Endothelial cell of umbilical vein (primary cell): ENCODE results near the gene NCOA6. TPM values are rescaled to one million over a fixed set of nuclear protein-coding genes. Genes with fewer than 3 reads are reported as not detected.

ENCODE experiments used
- BruUV-seq: library from RNA; stranded (reverse); fragments of 400-500 nt; replicated peaks from 2 replicates; lab custom pipeline; 2021; lab: Mats Ljungman, UMichigan
- CTCF ChIA-PET: fragments of 300-600, 350-600 bp; sonication (Branson Sonifier 250); formaldehyde crosslinking; loops from one replicate; lab custom pipeline; 2021; ENCODE audit warnings: antibody characterized with exemption, inconsistent platforms; lab: Charles Lee
- POLR2A ChIA-PET: fragments of 300-600, 350-600 bp; sonication (Branson Sonifier 250); formaldehyde crosslinking; loops from one replicate; lab custom pipeline; 2021; ENCODE audit warnings: antibody characterized with exemption, inconsistent platforms; lab: Charles Lee
- DNase-seq: peaks from one replicate; pipeline ENCODE4 v3.0.0-alpha.2; 2011; ENCODE audit warnings: low read depth, low spot score
- FAIRE-seq: peaks from 2 replicates; lab custom pipeline; 2011; peaks lifted over from hg19 to GRCh38; lab: Jason Lieb, UNC
- H2AFZ ChIP-seq: 2 replicates; pipeline ENCODE4 v1.6.0; 2012; ENCODE audit warnings: low read depth, low read length, control low read depth, inconsistent platforms
- H3K27ac ChIP-seq: 2 replicates; pipeline ENCODE4 v1.5.1; 2011; ENCODE audit warnings: low read depth, mild to moderate bottlenecking, control low read depth, low read length, moderate library complexity; ENCODE audit not compliant: insufficient read depth
- H3K27me3 ChIP-seq, 2 experiments: 2 replicates each; pipeline versions ENCODE4 v1.6.0 to v1.6.1; 2011; ENCODE audit warnings: low read length in 2 of 2, mixed read lengths in 1 of 2; ENCODE audit not compliant: control insufficient read depth in 2 of 2, insufficient read depth in 2 of 2
- H3K36me3 ChIP-seq, 2 experiments: 2 replicates in 1 of 2; 3 replicates in 1 of 2; pipeline ENCODE4 v1.5.1; 2011; ENCODE audit warnings: low read length in 2 of 2, mild to moderate bottlenecking in 1 of 2, moderate library complexity in 1 of 2; ENCODE audit not compliant: control insufficient read depth in 2 of 2, insufficient read depth in 2 of 2; ENCODE audit errors: extremely low read depth in 1 of 2
- H3K4me1 ChIP-seq: 3 replicates; pipeline ENCODE4 v1.5.1; 2011; ENCODE audit warnings: mild to moderate bottlenecking, low read length; ENCODE audit not compliant: control insufficient read depth, insufficient read depth; ENCODE audit errors: extremely low read depth
- H3K4me2 ChIP-seq: 2 replicates; pipeline ENCODE4 v1.6.1; 2011; ENCODE audit warnings: low read length, control low read depth, mixed read lengths; ENCODE audit not compliant: insufficient read depth
- H3K4me3 ChIP-seq, 3 experiments: fragments of 200-600 bp in 1 of 3; sonication (generic), shearing (Covaris generic) in 1 of 3; replicated peaks in 1 of 3; 2 replicates each; pipeline ENCODE4 v1.5.1; 2011 to 2016; ENCODE audit warnings: control low read depth in 3 of 3, low read length in 3 of 3, mild to moderate bottlenecking in 2 of 3, inconsistent platforms in 1 of 3, low read depth in 1 of 3, moderate library complexity in 1 of 3; ENCODE audit not compliant: insufficient read depth in 1 of 3
- H3K79me2 ChIP-seq: 2 replicates; pipeline ENCODE4 v1.6.0; 2012; ENCODE audit warnings: low read length, inconsistent platforms; ENCODE audit not compliant: control insufficient read depth, insufficient read depth
- H3K9ac ChIP-seq: replicated peaks from 2 replicates; pipeline ENCODE3; 2011; ENCODE audit warnings: low read length, control low read depth; ENCODE audit not compliant: insufficient read depth; ENCODE audit errors: extremely low read depth
- H3K9me1 ChIP-seq: replicated peaks from 3 replicates; pipeline ENCODE4 v1.6.0; 2011; ENCODE audit warnings: mild to moderate bottlenecking, low read length; ENCODE audit not compliant: control insufficient read depth, insufficient read depth; ENCODE audit errors: extremely low read depth
- H3K9me3 ChIP-seq: replicated peaks from 2 replicates; pipeline ENCODE4 v1.5.1; 2012; ENCODE audit warnings: low read length, inconsistent platforms; ENCODE audit not compliant: control insufficient read depth, insufficient read depth
- H4K20me1 ChIP-seq: replicated peaks from 2 replicates; pipeline ENCODE3; 2011; ENCODE audit warnings: mild to moderate bottlenecking, low read length; ENCODE audit not compliant: control insufficient read depth, insufficient read depth; ENCODE audit errors: extremely low read depth
- EZH2 ChIP-seq: IDR thresholded peaks from 2 replicates; pipeline ENCODE4 v1.6.1; 2012; ENCODE audit warnings: borderline replicate concordance, low read depth, mild to moderate bottlenecking, moderate library complexity, low read length, inconsistent platforms; ENCODE audit not compliant: severe bottlenecking
- FOS ChIP-seq: IDR thresholded peaks from 2 replicates; pipeline ENCODE4 v1.6.1; 2011; ENCODE audit warnings: mild to moderate bottlenecking, low read length, moderate library complexity, borderline replicate concordance; ENCODE audit not compliant: insufficient read depth
- GATA2 ChIP-seq: IDR thresholded peaks from 2 replicates; pipeline ENCODE4 v1.7.0; 2011; ENCODE audit warnings: low read depth, mild to moderate bottlenecking, moderate library complexity, mixed read lengths, low read length; ENCODE audit not compliant: insufficient read length, insufficient read depth
- JUN ChIP-seq: IDR thresholded peaks from 2 replicates; pipeline ENCODE4 v1.6.1; 2011; ENCODE audit warnings: borderline replicate concordance, low read depth; ENCODE audit not compliant: insufficient read length, insufficient read depth
- MYC ChIP-seq: IDR thresholded peaks from one replicate; pipeline ENCODE4 v1.6.1; 2011; ENCODE audit warnings: mild to moderate bottlenecking, low read depth, low read length
- POLR2A ChIP-seq: IDR thresholded peaks from 2 replicates; pipeline ENCODE4 v1.6.1; 2012; ENCODE audit warnings: low read depth, mild to moderate bottlenecking, control low read depth, low read length
- POLR2AphosphoS5 ChIP-seq: IDR thresholded peaks from 2 replicates; pipeline ENCODE4 v1.6.1; 2012; ENCODE audit warnings: low read depth, mild to moderate bottlenecking, control low read depth, low read length, moderate library complexity; ENCODE audit not compliant: insufficient read depth
- dilution Hi-C: fragments of 300-500 bp; cut with MboI; formaldehyde crosslinking; loops from one replicate; pipeline ENCODE4 v1.15.0; 2019; ENCODE audit warnings: low sequenced_read_pairs; ENCODE audit not compliant: extremely low pct_ligation_motif_present
- intact Hi-C: fragments of 100-400 bp; cut with micrococcal nuclease; formaldehyde crosslinking; loops from one replicate; pipeline ENCODE4 v1.10.0; 2022
- polyA plus RNA-seq, 4 experiments: library from polyadenylated mRNA; depleted of rRNA in 3 of 4; stranded (reverse) in 3 of 4; unstranded in 1 of 4; fragments of >200 nt; gene quantifications; 2 replicates each; pipeline versions ENCODE4 v1.2.1 to v1.2.3, GENCODE V29; 2011 to 2012; ENCODE audit warnings: missing spikeins in 1 of 4
- total RNA-seq: library from RNA; stranded (reverse); gene quantifications from 2 replicates; pipeline ENCODE4 v1.2.3, GENCODE V29; 2021
- TF ChIP-seq, protein P1 (sequence below): IDR thresholded peaks from 2 replicates; pipeline ENCODE4 v1.6.1; 2011; ENCODE audit not compliant: insufficient read depth, insufficient read length
- TF ChIP-seq, protein P2 (sequence below), 2 donors: IDR thresholded peaks; 1 replicate in 1 of 2; 2 replicates in 1 of 2; pipeline ENCODE4 v1.5.1; 2011; ENCODE audit warnings: low read length in 2 of 2, mild to moderate bottlenecking in 2 of 2, moderate library complexity in 2 of 2, control low read depth in 1 of 2, inconsistent platforms in 1 of 2, low read depth in 1 of 2; ENCODE audit not compliant: insufficient read depth in 1 of 2; ENCODE audit errors: extremely low read depth in 1 of 2

Gene NCOA6
- total and polyA plus RNA-seq, 2 donors (not counting 3 experiments of a cell fraction or from before 2014, with no cell fraction given) = 16.9 to 26.7 TPM

DNA sequence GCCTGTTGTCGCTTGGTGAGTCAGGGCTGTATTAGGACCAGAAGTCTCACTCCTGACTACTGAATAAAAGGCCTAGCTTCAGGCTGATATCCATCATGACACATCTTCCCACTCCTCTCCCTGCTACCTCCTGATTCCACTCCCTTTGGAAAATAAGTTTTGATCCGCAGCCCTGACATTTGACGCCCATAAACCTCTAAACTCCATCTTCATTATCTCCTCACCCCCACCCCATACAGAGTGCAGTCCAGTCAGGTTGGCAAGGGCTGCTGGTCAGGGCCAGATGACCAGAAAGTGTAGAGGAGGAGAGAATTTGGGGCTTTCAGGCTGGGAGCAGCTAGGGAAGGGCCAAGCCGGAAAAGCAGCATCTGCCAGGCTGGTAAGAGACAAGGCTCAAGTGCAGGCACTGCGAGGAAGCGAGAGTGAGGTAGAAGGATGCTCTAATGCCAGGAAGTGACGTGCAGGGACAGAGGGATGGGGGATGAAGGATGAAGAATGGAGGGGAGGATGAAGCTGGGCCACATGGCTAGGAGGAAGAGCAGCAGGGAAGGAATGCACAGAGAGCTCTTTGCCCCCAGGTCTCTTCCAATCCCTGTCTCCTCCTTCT is 46.0 kb upstream of the NCOA6 start:
- FAIRE-seq (no peak), DNase-seq (no peak)
- H2AFZ ChIP-seq = no peak overlapping the region
- no peaks in the 10 kb centered on the region for H3K79me2 ChIP-seq
- H3K4me2 ChIP-seq = no peak overlapping the region
- no peak overlapping the region for H3K9ac ChIP-seq
- no peaks in the 10 kb centered on the region for H4K20me1 ChIP-seq
- no peaks in the 10 kb centered on the region for H3K9me3 ChIP-seq
- intact Hi-C loops = no loop called here
- POLR2A ChIA-PET = no interaction called here
- no peaks in the 10 kb centered on the region for H3K9me1 ChIP-seq
- dilution Hi-C loops = no loop called here
- no peaks in the 10 kb centered on the region for H3K36me3 ChIP-seq
- H3K4me3 ChIP-seq = no peak overlapping the region
- CTCF ChIA-PET = interaction anchor here (1.6 to 6.0 kb wide), 2 partner anchors 86 to 225 kb away, joined by 3 to 182 read pairs; partner anchors contain the start of genes GSS and MYH7B
- TF ChIP-seq MYC = no peak
- no peak for TF ChIP-seq EZH2
- no peak for TF ChIP-seq POLR2AphosphoS5
- no peak for TF ChIP-seq FOS
- TF ChIP-seq, protein P1, sequence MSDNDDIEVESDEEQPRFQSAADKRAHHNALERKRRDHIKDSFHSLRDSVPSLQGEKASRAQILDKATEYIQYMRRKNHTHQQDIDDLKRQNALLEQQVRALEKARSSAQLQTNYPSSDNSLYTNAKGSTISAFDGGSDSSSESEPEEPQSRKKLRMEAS = no peak
- TF ChIP-seq POLR2A = no peak
- TF ChIP-seq JUN = no peak
- TF ChIP-seq GATA2 = no peak
- TF ChIP-seq, protein P2, sequence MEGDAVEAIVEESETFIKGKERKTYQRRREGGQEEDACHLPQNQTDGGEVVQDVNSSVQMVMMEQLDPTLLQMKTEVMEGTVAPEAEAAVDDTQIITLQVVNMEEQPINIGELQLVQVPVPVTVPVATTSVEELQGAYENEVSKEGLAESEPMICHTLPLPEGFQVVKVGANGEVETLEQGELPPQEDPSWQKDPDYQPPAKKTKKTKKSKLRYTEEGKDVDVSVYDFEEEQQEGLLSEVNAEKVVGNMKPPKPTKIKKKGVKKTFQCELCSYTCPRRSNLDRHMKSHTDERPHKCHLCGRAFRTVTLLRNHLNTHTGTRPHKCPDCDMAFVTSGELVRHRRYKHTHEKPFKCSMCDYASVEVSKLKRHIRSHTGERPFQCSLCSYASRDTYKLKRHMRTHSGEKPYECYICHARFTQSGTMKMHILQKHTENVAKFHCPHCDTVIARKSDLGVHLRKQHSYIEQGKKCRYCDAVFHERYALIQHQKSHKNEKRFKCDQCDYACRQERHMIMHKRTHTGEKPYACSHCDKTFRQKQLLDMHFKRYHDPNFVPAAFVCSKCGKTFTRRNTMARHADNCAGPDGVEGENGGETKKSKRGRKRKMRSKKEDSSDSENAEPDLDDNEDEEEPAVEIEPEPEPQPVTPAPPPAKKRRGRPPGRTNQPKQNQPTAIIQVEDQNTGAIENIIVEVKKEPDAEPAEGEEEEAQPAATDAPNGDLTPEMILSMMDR (IDR thresholded peaks at IDR 0.05; ENCODE audit: extremely low read depth in 1 of 2, insufficient read depth in 1 of 2, low read depth in 1 of 2, low read length in 2 of 2) = no peak
- H3K27me3 ChIP-seq = no peaks in the 10 kb centered on the region
- H3K27ac ChIP-seq = no peak overlapping the region
- H3K4me1 ChIP-seq = peaks cover 12% of the 10 kb centered on the region
- BruUV-seq = no TSS peak
